Ramos (cell line): ENCODE data around the gene MYL7.

Source experiments
- in situ Hi-C: fragments of 300-500 bp; cut with MboI; formaldehyde crosslinking; loops from one replicate; pipeline ENCODE4 v1.14.3; 2022; ENCODE audit warnings: low sequenced_read_pairs; ENCODE audit not compliant: unreplicated experiment

Gene MYL7

DNA sequence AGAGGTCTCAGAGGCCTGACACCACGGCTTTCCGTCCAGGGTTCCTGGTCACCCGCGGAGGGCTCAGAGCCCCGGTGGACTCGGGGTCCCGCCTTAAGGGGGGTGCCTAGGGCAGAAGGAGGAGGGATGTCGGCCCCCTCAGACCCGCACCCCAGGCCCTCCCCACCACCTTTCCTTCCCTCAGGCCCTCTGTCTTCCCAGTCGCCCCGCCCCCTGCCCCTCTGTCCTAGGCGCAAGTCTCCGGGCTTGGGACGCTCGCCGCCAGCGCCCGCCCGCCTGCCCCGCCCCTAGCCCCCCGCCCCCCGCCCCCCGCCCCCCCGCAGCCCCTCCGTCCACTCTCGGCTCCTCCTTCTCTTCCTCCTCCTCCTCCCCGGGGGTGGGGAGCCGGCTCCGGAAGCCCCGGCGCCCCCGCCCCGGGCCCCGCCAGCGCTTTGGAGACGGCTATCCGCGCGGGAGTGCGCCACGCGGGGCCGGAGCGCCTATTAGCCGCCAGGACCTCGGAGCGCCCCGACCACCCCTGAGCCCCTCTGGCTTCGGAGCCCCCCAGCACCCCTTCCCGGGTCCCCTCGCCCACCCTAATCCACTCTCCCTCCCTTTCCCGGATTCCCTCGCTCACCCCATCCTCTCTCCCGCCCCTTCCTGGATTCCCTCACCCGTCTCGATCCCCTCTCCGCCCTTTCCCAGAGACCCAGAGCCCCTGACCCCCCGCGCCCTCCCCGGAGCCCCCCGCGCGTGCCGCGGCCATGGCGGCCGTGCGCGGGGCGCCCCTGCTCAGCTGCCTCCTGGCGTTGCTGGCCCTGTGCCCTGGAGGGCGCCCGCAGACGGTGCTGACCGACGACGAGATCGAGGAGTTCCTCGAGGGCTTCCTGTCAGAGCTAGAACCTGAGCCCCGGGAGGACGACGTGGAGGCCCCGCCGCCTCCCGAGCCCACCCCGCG is 36.9 kb downstream of the MYL7 start, which contains the start of gene AEBP1:
Gene AEBP1 (plus strand): TSS at position 423 of the 937 bp plus-strand sequence. CDS start 321 bp downstream, at position 744.
- in situ Hi-C loops = no loop called here

DNA sequence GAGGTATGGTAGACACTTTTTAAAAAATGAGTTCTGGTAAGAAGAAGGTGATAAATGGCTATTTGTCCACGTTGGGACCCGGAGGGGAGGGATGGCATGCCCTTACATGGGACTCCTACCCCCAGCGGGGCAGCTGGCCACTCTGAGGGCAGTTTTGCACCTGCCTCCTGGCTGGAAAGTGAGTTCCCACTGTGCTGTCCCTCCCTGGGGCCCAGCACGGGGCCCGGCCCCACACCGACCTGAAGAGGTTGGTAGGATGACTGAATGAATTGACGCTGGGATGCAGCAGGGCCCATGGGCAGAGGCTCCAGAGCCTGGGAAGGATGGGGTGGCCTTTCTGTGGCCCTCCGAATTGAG is 37.6 kb downstream of the MYL7 start:
- in situ Hi-C loops = no loop called here

DNA sequence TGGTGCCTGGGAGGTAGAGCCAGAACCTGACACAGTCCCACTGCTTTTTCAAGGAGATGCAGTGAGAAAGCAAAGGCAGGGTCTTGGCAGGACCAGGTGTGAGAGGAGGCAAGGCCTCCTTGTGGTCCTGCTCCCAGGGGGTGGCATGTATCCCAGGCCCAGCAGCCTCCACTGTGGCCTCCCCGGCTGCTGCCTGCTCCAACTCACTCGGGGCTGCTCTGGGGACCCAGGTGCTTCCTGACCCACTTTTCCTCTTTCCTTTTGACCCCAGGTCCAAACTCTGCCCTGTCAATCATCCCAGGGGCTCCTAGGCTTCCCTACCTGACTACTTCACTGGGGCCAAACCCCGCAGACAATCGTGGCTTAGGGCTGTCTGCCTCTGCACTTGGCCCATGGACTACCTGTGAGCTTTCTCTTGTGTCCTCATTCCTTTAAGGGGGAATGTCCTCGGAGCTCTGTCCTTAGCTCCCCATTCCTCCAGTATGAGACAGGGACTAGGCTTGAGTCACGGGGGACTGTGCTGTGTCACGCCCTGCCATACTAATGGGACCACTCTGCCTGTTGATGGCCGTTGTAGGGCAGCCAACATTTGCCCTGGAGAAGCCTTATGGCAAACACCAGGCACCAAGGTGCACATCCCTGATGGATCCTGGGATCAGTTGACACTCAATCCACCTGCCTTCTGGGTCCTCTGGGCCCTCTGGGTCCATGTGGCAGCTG is 38.1 kb downstream of the MYL7 start:
- in situ Hi-C loops = no loop called here

DNA sequence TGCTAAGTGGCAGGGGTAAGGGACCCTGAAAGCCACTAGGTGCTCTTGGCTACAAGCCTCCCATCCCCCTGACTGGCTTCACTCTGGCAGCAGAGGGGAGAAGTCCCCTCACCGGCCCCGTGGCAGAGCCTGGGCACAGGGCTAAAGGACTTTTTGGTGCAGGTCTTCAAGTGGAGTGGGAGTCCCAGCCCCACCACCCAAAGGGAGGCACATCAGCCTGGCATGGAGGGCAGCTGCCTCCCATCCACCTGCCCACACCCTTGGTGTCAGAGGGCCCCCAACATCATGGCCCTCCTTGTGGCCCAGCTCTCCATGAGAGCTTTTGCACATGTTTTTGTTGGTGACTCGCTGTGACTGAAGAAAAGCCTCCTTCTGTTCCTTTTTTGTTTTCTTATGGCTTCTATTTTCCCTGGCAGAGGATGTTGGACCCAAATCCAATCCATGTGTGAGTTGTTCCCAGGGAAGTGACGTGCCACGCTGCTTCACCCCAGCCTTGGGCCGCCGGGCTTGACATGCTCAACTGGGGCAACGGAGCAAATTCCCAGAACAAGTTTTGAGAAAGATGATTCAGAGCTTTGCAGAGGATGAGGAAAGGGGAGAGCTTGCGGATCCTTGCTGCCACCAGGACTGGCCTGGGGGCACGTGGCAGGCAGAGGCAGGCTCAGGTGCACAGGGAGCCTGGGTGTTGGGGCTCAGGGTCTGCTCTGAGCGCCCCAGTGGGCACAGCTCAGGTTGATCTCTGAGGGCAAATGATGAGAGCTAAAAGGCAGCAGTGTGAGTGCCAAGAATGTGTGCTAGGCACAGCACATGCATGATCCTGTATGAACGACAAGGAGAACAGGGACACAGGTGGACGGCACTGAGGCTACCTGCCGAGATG is 38.9 kb downstream of the MYL7 start:
- in situ Hi-C loops = no loop called here

DNA sequence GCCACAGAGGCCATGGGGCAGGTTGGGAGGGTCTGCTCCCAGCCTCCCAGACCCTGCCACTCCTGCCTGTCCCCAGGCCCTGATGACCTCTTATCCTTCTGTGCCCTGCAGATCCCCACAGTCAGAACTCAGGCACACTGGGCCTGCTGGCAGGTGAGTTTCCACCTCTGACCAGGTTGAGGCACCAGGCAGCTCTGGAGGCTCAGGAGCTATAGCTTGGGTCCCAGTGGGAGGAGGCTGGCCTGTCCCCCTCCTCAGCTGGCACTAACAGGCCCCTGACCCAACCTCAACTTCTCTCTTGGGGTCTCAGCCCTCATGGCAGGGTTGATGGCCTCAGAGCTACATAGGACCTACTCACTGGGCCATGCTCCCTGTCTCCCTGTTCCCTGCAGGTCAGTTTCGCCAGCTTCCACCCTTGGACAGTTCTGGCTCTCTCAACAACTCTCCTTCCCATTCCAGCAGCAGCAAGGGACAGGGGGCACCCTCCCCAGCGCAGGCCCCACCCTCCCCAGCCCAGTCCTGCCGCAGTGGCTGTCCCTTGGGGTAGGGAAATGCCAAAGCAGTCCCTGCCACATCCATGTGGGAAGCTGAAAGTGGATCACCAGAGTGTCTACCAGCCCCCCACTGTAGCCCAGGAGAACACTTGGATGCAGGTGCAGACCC is 39.7 kb downstream of the MYL7 start:
- in situ Hi-C loops = no loop called here

DNA sequence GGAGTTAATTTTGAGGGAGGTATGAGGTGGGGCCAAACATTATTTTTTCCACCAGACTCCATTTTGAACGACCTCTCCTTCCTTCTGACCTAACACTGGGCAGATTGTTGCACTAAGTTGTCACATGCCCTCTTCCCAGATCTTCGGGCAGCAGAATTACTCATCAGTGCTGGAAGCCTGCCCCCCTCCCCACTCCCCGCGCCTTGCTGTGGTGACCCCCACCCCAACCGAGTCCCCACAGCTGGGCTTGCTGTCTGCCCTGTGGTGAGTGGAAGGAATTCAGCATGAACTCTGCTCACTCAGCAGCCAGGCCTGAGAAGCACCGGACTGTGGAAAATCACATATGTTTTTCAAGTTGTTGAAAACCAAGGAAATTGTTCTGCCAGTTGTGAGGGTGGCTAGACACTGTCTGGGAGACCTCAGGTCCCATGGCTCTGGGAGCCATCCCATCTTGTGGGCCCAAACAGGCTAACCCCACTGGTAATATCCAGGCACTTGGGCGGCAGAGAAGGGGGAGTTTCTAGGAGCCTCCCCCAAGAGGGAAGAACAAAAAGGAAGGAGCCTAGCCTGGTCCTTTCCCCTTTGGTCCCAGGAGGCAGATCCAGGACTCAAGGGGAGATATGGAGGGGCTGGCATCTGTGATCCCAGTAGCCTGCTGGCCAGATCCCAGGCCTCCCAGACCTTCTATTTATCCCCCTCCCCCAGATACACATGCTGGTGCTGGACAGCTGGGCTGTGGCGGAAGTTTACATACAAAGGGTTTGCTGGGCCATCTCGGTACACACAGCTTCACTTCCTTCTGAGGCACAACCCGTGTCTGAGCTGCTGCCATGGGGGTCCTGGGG is 40.5 kb downstream of the MYL7 start:
- in situ Hi-C loops = no loop called here

DNA sequence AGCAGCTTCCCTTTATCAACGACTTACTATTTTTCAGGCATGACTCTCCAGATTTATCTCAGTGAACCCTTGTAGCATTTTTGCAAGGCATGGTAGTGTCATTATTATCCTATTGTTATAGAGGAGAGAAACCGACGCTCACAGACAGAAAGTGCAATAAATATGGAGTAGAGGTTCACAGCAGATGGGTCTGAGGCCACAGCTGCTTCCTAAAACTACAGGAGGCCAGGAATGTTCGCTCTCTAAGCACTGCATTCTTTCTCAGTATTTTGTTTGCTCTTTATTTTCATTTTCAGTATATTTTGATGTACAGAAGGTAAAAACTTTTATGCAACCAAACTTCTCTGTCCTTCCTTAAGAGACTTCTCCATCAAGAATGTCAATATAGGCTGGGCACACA is 41.5 kb downstream of the MYL7 start:
- in situ Hi-C loops = loop anchor here (25.0 kb wide), 1 partner anchor 888 kb away; the partner anchor contains the start of gene MYO1G

DNA sequence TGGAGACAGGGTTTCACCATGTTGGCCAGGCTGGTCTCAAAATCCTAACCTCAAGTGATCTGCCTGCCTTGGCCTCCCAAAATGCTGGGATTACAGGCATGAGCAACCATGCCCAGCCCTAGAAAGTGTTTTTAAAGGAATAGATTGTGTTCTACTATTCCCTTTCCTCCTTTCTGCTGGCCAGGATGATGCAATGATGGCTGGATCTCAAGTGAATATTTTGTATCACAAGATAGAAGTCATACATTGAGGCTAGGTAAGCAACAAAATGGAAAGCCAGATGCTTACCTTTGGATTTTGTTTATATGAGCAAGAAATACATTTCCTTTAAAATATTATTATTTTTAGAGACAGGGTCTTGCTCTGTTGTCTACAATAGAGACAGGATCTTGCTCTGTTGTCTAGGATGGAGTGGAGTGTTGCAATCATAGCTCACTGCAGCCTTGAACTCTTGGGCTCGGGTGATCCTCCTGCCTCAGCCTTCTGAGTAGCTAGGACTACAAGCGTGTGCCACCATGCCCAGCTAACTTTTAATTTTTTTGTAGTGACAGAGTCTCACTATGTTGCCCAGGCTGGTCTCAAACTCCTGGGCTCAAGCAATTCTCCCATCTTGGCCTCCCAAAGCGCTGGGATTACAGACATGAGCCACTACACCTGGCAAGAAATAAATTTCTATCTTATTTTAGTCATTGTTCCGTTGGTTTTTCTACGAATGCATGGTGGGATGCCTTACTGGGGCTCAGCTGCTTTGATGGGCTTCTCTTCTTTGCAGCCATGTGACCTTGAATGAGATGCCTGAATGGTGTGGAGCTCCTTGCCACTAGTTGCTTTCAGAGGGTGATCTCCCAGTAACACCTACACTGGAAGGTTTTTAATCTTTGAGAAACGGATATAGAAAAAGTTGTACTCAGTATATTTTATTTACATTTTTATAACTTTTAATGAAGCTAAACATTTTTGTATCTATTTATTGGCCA is 42.8 kb downstream of the MYL7 start:
- in situ Hi-C loops = loop anchor here (25.0 kb wide), 1 partner anchor 889 kb away; the partner anchor contains the start of gene MYO1G

DNA sequence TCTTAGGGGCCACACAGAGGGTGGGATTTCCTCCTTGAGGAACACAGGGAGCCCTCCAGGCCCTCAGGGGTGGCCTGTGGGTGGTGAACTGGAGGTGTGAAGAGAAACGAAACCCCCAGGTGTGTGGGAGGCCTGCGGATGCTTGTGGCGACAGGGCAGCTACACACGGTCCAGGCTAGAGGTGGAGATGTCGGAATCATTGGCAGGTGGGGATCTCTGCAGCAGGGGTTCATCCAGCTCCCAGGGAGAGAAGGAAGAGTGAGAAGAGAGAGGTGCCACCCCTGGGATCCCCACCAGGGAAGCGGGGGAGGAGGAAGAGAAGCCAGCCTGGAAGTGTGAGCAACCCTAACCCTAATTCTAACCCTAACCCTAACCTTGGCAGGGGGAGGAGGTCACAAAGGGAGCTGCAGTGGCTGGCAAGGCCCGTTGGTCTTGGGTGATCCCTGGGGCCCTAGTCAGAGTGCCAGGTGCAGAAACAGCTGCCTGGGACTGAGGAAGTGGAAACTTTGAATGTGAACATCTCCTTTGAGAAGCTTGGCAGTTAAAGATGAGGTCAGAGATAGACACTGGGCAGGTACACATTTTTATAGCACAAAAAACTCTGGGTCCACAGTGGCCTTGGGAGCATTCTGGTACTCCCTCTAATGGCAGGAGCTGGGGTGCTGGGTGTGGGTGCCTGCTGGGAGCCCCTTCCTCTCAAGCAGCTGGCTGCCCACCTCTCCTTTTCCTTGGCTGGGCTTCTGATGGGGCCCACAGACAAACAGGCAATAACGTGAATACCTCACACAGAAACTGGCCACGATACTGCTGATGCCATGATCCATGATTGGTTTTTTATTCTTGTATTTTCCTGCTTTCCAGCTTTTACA is 43.8 kb downstream of the MYL7 start:
- in situ Hi-C loops = loop anchor here (25.0 kb wide), 1 partner anchor 890 kb away; the partner anchor contains the start of gene MYO1G

DNA sequence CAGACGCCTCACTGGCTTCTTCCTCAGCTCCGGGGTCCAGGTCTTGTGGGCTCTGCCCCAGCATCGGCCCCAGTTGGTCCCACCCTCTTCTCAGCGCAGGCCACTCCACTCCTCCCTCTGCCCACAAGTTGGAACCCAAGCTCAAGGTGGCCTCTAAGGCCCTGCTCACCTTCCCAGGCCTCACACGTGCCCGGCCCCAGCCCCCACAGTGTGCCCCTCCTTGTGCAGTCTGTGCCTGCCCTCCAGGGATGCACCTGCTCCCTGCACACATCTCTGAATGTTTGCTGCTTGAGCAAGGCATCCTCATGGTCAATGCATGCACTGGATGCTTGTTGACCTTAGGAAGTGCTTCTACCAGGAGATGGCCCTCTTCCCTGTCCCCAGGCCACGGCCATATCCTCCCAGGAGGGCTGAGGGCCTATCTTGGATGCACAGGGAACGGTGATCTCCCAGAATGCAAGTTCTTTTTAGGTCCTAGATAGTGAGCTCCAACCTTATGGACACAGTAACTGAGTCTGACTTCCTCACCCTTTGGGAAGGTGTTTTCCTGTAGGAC is 44.7 kb downstream of the MYL7 start:
- in situ Hi-C loops = loop anchor here (25.0 kb wide), 1 partner anchor 891 kb away; the partner anchor contains the start of gene MYO1G

DNA sequence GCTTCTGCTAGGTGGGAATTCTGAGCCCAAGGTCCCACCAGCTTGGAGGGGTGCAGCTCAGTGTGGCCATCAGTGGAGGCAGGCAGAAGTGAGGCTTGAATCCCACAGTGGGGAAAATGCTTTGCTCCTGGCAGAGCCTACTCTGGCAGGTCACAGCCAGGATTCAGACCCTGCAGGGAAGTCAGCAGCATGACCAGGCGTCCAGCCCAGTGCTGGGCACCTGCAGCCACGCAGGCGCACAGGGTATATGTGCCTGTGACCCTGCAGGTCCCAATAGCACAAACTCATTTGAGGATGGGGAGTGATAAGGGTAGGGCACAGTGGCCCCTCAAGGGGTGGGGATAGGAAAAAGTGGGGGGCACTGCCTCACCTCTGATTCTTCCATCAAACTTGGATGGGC is 45.4 kb downstream of the MYL7 start:
- in situ Hi-C loops = loop anchor here (25.0 kb wide), 1 partner anchor 892 kb away; the partner anchor contains the start of gene MYO1G

DNA sequence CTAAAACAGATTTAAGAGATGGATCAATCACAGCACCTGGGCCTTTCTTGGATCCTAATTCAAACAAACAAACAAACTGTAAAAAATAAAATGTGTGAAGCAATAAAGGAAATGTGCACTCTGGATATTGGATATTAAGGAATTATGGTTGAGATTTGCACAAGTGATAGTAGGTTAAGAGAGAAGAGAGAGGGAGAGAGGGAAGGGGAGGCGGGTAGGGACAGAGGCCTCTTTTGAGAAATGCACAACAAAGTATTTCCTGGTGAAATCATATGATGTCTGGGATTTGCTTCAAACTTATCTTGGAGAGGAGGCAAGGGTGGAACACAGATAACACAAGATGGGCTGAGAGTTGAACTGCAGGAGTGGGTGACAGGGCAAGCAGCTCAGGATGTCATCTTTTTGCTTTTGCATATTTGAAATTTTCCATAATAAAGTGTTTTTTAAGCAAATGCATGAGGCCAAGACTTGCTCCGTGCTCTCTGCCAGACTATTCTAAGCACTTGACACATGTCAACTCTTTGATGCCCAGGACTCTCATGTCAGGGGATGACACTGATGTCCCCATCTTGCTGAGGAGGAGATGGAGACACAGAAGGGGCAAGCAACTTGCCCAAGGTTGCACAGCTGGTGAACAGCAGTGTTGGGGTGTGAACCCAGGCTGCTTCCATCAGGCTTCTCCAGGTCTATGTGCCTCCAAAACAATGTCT is 46.1 kb downstream of the MYL7 start:
- in situ Hi-C loops = loop anchor here (25.0 kb wide), 1 partner anchor 892 kb away; the partner anchor contains the start of gene MYO1G

DNA sequence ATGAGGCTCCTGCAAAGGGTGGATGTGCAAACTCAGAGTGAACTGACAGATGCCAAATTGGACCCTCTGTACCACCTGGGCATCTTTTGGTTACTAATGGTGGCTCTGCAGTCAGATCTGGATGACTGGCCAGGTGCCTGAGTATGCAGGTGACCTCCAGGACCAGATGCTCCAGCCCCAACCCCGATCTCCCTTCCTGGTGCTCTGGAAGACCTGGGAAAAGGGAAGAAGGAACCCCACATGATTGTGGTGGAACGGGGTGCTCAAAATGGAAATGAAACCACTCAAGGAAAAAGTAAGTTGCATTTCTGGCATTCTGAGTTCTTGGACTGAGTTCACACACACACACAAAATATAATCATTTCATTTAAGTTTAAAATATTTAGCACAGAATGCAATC is 46.8 kb downstream of the MYL7 start:
- in situ Hi-C loops = loop anchor here (25.0 kb wide), 1 partner anchor 893 kb away; the partner anchor contains the start of gene MYO1G

DNA sequence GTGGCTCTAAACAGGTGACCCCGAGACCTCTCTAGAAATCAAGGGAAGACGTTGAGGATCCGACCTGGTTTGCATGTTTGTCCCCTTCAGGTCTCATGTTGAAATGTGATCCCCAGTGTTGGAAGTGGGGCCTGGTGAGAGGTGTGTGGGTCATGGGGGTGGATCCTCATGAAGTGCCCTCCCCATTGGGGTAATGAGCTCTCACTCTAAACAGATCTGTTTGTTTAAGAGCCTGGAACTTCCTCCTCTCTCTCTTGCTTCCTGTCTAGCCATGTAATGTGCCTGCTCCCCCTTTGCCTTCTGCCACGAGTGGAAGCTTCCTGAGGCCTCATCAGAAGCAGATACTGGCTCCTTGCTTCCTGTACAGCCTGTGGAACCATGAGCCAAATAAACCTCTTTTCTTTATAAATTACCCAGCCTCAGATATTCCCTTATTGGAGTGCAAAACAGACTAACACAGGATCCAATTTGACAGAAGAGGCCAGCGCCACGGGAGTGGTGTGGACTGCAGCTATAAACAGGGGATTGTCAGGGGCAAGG is 48.0 kb downstream of the MYL7 start:
- in situ Hi-C loops = loop anchor here (25.0 kb wide), 1 partner anchor 894 kb away; the partner anchor contains the start of gene MYO1G
